HL-60 (cell line): ENCODE measurements around the gene SLAMF6.

ENCODE experiments used
- TF ChIP-seq, protein P1 (sequence below): IDR thresholded peaks from one replicate; pipeline ENCODE4 v1.5.1; 2011; ENCODE audit warnings: low read length, control low read depth, inconsistent platforms; ENCODE audit not compliant: insufficient read depth
- TF ChIP-seq, protein P2 (sequence below): IDR thresholded peaks from 2 replicates; pipeline ENCODE4 v1.6.1; 2012; ENCODE audit warnings: low read depth; ENCODE audit not compliant: insufficient replicate concordance

DNA sequence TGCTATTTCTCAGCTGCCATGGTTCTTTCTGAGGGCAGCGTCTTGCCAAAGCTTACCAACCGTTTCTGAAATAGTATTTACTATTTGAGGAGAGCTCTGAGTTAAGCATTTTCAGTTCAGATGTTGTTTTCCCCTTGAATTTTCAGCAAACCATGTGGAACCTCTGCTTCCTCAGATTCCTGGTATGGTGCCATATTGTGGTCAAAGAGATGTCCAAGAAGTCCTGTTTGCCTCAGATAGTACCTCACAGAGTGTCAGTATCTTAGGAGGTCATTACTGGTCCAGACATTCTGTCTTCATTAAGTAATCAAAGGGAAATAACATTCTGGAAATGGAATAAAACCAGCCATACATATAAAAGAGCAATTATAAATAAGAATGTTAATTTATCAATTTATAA, 86.1 kb downstream of the SLAMF6 start:
- TF ChIP-seq, protein P1, sequence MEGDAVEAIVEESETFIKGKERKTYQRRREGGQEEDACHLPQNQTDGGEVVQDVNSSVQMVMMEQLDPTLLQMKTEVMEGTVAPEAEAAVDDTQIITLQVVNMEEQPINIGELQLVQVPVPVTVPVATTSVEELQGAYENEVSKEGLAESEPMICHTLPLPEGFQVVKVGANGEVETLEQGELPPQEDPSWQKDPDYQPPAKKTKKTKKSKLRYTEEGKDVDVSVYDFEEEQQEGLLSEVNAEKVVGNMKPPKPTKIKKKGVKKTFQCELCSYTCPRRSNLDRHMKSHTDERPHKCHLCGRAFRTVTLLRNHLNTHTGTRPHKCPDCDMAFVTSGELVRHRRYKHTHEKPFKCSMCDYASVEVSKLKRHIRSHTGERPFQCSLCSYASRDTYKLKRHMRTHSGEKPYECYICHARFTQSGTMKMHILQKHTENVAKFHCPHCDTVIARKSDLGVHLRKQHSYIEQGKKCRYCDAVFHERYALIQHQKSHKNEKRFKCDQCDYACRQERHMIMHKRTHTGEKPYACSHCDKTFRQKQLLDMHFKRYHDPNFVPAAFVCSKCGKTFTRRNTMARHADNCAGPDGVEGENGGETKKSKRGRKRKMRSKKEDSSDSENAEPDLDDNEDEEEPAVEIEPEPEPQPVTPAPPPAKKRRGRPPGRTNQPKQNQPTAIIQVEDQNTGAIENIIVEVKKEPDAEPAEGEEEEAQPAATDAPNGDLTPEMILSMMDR: no peak
- TF ChIP-seq, protein P2, sequence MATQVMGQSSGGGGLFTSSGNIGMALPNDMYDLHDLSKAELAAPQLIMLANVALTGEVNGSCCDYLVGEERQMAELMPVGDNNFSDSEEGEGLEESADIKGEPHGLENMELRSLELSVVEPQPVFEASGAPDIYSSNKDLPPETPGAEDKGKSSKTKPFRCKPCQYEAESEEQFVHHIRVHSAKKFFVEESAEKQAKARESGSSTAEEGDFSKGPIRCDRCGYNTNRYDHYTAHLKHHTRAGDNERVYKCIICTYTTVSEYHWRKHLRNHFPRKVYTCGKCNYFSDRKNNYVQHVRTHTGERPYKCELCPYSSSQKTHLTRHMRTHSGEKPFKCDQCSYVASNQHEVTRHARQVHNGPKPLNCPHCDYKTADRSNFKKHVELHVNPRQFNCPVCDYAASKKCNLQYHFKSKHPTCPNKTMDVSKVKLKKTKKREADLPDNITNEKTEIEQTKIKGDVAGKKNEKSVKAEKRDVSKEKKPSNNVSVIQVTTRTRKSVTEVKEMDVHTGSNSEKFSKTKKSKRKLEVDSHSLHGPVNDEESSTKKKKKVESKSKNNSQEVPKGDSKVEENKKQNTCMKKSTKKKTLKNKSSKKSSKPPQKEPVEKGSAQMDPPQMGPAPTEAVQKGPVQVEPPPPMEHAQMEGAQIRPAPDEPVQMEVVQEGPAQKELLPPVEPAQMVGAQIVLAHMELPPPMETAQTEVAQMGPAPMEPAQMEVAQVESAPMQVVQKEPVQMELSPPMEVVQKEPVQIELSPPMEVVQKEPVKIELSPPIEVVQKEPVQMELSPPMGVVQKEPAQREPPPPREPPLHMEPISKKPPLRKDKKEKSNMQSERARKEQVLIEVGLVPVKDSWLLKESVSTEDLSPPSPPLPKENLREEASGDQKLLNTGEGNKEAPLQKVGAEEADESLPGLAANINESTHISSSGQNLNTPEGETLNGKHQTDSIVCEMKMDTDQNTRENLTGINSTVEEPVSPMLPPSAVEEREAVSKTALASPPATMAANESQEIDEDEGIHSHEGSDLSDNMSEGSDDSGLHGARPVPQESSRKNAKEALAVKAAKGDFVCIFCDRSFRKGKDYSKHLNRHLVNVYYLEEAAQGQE: no peak
